ENCODE measurements around the gene TFAM. TPM values are rescaled to one million over a fixed set of nuclear protein-coding genes. Genes with fewer than 3 reads are reported as not detected.

Gene TFAM
- total and polyA plus RNA-seq, 8 donors = 2.1 to 17.1 (median 11.7) TPM

DNA sequence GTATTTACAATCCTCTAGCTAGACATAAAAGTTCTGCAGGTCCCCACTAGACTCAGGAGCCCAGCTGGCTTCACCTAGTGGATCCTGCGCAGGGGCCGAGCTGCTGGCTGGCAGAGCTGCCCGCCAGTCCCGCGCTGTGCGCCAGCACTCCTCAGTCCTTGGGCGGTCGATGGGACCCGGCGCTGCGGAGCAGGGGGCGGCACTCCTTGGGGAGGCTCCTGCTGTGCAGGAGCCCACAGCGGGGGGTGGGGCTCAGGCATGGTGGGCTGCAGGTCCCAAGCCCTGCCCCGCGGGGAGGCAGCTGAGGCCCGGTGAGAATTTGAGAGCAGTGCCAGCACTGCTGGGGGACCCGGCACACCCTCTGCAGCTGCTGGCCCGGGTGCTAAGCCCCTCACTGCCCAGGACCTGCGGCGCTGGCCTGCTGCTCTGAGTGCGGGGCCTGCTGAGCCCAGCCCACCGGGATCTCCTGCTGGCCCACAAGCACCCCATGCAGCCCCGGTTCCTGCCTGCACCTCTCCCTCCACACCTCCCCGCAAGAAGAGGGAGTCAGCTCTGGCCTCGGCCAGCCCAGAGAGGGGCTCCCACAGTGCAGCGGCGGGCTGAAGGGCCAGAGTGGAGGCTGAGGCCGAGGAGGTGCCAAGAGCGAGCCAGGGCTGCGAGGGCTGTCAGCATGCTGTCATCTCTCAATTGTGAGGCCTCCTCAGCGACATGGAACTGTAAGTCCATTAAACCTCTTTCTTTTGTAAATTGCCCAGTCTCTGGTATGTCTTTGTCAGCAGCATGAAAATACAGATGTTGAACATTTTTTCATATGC, 63.1 kb downstream of the TFAM start:
- intact Hi-C loops (cut with DNase I) = no loop called here
- no peaks in the 10 kb centered on the region for H3K36me3 ChIP-seq
- no peak overlapping the region for H3K4me3 ChIP-seq
- DNase-seq (peak in 1 of 6 donors; percentile 55), FAIRE-seq (no peak), ATAC-seq (no peak)
- WGBS, 2 donors = 95 to 96% methylated on average over 25 to 31 of the region's 31 CpGs
- peaks cover 5 to 11% (median 5%) of the 10 kb centered on the region in 3 donors for H3K4me1 ChIP-seq
- no peaks in the 10 kb centered on the region for H3K27me3 ChIP-seq
- TF ChIP-seq, protein P1, sequence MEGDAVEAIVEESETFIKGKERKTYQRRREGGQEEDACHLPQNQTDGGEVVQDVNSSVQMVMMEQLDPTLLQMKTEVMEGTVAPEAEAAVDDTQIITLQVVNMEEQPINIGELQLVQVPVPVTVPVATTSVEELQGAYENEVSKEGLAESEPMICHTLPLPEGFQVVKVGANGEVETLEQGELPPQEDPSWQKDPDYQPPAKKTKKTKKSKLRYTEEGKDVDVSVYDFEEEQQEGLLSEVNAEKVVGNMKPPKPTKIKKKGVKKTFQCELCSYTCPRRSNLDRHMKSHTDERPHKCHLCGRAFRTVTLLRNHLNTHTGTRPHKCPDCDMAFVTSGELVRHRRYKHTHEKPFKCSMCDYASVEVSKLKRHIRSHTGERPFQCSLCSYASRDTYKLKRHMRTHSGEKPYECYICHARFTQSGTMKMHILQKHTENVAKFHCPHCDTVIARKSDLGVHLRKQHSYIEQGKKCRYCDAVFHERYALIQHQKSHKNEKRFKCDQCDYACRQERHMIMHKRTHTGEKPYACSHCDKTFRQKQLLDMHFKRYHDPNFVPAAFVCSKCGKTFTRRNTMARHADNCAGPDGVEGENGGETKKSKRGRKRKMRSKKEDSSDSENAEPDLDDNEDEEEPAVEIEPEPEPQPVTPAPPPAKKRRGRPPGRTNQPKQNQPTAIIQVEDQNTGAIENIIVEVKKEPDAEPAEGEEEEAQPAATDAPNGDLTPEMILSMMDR (IDR thresholded peaks at IDR 0.05) = no peak
- no peak overlapping the region for H3K27ac ChIP-seq
- no peaks in the 10 kb centered on the region for H3K9me3 ChIP-seq

Other genes starting within 250 kb of the TFAM start
- 1 to 10 TPM; 2.2 to 4.6 (median 3.0) TPM for gene IPMK, start 117.5 kb upstream of the TFAM start, total RNA-seq
- gene IPMK, start 117.5 kb upstream of the TFAM start, polyA plus RNA-seq = 1 to 10 TPM; 1.1 to 2.2 TPM
- gene CISD1, start 116.2 kb upstream of the TFAM start, total RNA-seq = 10 to 100 TPM in 5 of 6 donors, 1 to 10 TPM in 1; 6.1 to 15.3 (median 11.1) TPM
- gene CISD1, start 116.2 kb upstream of the TFAM start, polyA plus RNA-seq = 10 to 100 TPM in 1 of 2 donors, 1 to 10 TPM in 1; 3.2 to 18.1 TPM
- 1 to 10 TPM; 2.5 to 8.9 (median 2.9) TPM for gene UBE2D1, start 50.4 kb upstream of the TFAM start, total RNA-seq
- 1 to 10 TPM; 2.9 to 6.2 TPM for gene UBE2D1, start 50.4 kb upstream of the TFAM start, polyA plus RNA-seq
- 10 to 100 TPM; 19.0 to 37.4 (median 24.3) TPM for gene BICC1, start 127.5 kb downstream of the TFAM start, total RNA-seq
- gene BICC1, start 127.5 kb downstream of the TFAM start, polyA plus RNA-seq = 10 to 100 TPM; 19.4 to 21.9 TPM

Measured in pancreas (tissue), 10 donors.